Measurements from ENCODE around the gene DNAL4. TPM values are rescaled to one million over a fixed set of nuclear protein-coding genes. Genes with fewer than 3 reads are reported as not detected.

Gene DNAL4
- total RNA-seq, 2 experiments from 2014 or later: 5.9 to 8.0 TPM

DNA sequence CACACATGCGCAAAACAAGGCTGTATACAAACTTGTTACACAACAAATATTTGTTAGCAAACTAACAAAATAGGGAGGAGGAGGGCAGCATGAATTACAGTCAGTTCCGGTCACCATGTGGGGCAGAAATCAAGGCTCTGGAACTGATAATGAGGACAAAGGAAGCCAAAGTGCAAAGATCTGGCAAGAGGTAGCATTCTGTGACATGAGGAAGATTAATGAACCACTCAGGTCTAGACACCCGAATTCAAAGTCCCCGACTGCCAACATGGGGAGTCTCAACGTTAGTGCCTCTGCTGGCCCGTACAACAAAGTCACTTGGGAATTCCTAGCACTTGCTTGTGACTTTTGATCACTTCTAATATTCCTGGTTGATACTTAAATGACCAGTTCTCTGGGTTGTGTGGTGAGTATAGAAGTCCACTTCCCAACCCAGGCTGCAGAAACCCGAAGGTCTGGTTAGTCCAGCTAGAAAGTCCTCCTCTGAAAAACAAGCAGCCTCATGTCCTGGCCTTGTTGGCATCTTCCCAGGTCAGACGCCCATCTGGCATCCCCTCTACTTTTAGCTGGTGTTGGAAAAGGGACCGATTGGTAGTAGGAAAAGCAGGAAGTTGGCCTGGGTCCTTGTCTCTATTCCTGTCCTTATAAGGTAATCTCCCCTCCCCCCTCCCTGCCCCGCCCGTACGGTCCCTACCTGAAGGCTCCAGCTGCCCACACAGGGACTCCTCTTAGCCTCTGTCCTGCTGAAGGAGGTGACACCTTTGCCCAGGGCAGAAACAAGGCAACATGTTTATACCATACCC is 39.8 kb downstream of the DNAL4 start:
- intact Hi-C loops (cut with micrococcal nuclease): loop anchor here (1.0 to 10.0 kb wide), 3 partner anchors 41 to 549 kb away; partner anchors contain the start of genes DNAL4, GTPBP1 and MAFF
- DNase-seq: peak; percentile 52
- CTCF ChIA-PET: interaction anchor here (1.5 to 1.7 kb wide), 2 partner anchors 14 to 22 kb away, joined by 4 to 5 read pairs; no protein-coding TSS in a partner anchor
- H3K27me3 Mint-ChIP-seq (ENCODE audit: low read depth): no peaks in the 10 kb centered on the region
- peaks cover 31% of the 10 kb centered on the region for H3K36me3 Mint-ChIP-seq (ENCODE audit: low read depth)
- H3K9me3 Mint-ChIP-seq: no peaks in the 10 kb centered on the region
- peak overlapping the region; percentile 92 for H3K4me3 Mint-ChIP-seq
- peaks cover 62% of the 10 kb centered on the region for H3K4me1 Mint-ChIP-seq (ENCODE audit: low read depth)
- H3K27ac Mint-ChIP-seq: peak overlapping the region; percentile 92

DNA sequence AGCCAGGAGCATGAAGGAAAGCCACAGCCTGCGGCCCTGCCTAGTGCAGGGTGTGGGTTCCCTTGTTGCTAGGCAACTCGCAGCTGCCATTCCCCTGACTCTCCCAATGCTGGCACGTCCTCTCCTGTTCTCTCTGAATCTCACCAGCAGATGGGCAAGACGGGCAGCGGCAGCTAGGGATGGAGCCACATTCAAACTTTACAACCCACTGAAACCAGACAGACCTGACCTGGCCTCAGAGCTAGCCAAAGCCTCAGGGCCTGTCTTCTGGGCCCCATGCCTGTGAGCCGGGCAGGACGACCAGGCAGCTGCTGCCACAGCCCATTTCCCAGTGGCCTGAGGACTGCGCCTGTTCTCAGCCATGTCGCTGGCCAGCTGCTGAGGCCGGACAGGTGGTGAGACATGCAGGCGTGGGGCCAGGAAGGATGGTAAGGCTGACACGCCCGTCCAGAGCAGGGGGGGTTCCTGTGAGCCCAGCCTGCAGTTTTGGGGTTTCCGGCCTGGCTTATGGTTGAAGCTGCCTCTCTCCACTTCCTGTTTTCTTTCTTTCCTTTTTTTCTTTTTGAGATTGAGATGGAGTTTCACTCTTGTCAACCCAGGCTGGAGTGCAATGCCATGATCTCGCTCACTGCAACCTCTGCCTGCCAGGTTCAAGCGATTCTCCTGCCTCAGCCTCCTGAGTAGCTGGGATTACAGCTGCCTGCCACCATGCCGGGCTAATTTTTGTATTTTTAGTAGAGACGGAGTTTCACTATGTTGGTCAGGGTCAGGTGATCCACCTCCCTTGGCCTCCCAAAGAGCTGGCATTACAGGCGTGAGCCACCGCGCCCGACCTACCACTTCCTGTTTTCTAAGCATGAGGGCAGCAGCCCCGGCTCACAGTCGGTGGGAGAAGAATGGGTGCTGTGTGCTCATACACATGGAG is 42.3 kb downstream of the DNAL4 start:
- peak; percentile 81 for DNase-seq
- CTCF ChIA-PET: interaction anchor here (0.7 to 1.5 kb wide), 6 partner anchors 14 to 118 kb away, joined by 3 to 9 read pairs (median 4); no protein-coding TSS in a partner anchor
- Mint-ChIP-seq H3K9me3 (no peaks in the 10 kb centered on the region), H3K27me3 (ENCODE audit: low read depth) (no peaks in the 10 kb centered on the region), H3K27ac (peak overlapping the region; percentile 98), H3K4me3 (peak overlapping the region; percentile 80), H3K4me1 (ENCODE audit: low read depth) (peaks cover 45% of the 10 kb centered on the region), H3K36me3 (ENCODE audit: low read depth) (peaks cover 39% of the 10 kb centered on the region)
- intact Hi-C loops (cut with micrococcal nuclease): loop anchor here (10.0 kb wide), 1 partner anchor 547 kb away; the partner anchor contains the start of gene MAFF

DNA sequence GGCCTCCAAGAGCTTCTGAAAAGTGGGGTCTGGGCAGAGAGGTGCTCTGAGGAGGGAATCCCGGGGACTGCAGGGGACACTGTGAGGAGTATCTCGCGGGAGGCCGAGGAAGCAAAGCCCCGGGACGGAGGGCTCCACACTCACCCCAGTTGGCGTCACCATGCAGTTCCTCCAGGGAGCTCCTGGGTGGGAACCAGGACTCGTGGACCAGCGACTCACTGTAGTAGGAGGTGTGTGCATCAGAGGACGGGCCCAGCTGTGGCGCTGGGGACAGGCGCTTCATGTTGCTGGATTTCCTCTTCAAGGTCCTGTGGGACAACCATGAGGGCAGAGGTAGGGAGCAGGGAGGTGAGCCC is 42.9 kb downstream of the DNAL4 start:
- intact Hi-C loops (cut with micrococcal nuclease): loop anchor here (10.0 kb wide), 1 partner anchor 546 kb away; the partner anchor contains the start of gene MAFF

DNA sequence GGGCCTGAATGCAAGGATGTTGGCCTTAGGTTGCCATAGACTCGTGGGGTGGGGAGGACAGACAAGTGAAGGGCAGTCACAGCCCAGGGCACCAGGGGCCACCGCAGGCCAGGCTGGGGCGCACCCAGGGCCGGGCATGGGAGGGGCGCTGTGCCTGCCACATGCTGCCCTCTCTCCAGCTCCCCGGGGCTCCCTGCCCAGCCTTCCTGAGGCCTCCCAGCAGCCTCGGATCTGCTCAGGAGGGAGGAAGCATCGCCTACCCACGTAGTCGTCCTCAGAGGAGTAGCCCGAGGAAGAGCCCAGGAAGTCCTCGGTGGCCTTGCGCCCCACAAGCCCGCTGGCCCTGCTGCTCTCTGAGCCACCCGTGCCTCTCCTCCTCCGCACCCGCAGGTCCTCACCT is 43.3 kb downstream of the DNAL4 start:
- H3K36me3 Mint-ChIP-seq (ENCODE audit: low read depth): peaks cover 42% of the 10 kb centered on the region
- H3K27ac Mint-ChIP-seq: peak overlapping the region; percentile 98
- DNase-seq: no peak
- intact Hi-C loops (cut with micrococcal nuclease): loop anchor here (10.0 kb wide), 1 partner anchor 546 kb away; the partner anchor contains the start of gene MAFF
- H3K4me1 Mint-ChIP-seq (ENCODE audit: low read depth): peaks cover 42% of the 10 kb centered on the region
- H3K27me3 Mint-ChIP-seq (ENCODE audit: low read depth): no peaks in the 10 kb centered on the region
- H3K4me3 Mint-ChIP-seq: no peak overlapping the region
- CTCF ChIA-PET: interaction anchor here (1.4 kb wide), 1 partner anchor 18 kb away, joined by 5 read pairs; no protein-coding TSS in a partner anchor
- H3K9me3 Mint-ChIP-seq: no peaks in the 10 kb centered on the region

More for the DNA sequence above, 42.9 kb downstream of the DNAL4 start:
- H3K4me3 Mint-ChIP-seq: peak overlapping the region; percentile 80
- H3K36me3 Mint-ChIP-seq (ENCODE audit: low read depth): peaks cover 39% of the 10 kb centered on the region
- H3K9me3 Mint-ChIP-seq: no peaks in the 10 kb centered on the region
- peaks cover 42% of the 10 kb centered on the region for H3K4me1 Mint-ChIP-seq (ENCODE audit: low read depth)
- H3K27me3 Mint-ChIP-seq (ENCODE audit: low read depth): no peaks in the 10 kb centered on the region
- CTCF ChIA-PET: interaction anchor here (1.3 to 1.4 kb wide), 3 partner anchors 17 to 26 kb away, joined by 3 to 7 read pairs (median 5); no protein-coding TSS in a partner anchor
- H3K27ac Mint-ChIP-seq: peak overlapping the region; percentile 98
- DNase-seq: no peak

DNA sequence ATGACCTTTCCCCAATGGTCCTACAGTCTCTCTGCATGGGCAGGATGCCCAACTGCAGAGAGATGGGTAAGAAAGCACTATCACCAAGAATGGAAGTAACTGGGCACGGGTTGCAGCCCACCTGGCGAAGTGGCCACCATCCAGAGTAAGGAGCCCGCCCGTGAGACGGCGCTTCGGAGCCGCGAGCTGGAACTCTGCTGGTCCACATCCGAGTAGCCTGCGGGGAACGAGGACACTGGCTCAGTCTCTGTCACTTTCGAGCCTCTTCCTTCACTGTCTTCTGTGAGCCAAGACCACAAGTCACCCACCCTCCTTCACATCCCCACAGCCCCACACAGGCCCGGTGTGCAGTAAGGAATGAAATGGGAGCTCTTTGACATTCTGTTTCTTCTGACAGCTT is 43.8 kb downstream of the DNAL4 start:
- CTCF ChIA-PET: no interaction called here
- DNase-seq: no peak
- no peaks in the 10 kb centered on the region for H3K9me3 Mint-ChIP-seq
- H3K4me1 Mint-ChIP-seq (ENCODE audit: low read depth): peaks cover 42% of the 10 kb centered on the region
- intact Hi-C loops (cut with micrococcal nuclease): loop anchor here (10.0 kb wide), 1 partner anchor 545 kb away; the partner anchor contains the start of gene MAFF
- no peak overlapping the region for H3K4me3 Mint-ChIP-seq
- peak overlapping the region; percentile 7 for H3K27ac Mint-ChIP-seq
- no peaks in the 10 kb centered on the region for H3K27me3 Mint-ChIP-seq (ENCODE audit: low read depth)
- H3K36me3 Mint-ChIP-seq (ENCODE audit: low read depth): peaks cover 46% of the 10 kb centered on the region

DNA sequence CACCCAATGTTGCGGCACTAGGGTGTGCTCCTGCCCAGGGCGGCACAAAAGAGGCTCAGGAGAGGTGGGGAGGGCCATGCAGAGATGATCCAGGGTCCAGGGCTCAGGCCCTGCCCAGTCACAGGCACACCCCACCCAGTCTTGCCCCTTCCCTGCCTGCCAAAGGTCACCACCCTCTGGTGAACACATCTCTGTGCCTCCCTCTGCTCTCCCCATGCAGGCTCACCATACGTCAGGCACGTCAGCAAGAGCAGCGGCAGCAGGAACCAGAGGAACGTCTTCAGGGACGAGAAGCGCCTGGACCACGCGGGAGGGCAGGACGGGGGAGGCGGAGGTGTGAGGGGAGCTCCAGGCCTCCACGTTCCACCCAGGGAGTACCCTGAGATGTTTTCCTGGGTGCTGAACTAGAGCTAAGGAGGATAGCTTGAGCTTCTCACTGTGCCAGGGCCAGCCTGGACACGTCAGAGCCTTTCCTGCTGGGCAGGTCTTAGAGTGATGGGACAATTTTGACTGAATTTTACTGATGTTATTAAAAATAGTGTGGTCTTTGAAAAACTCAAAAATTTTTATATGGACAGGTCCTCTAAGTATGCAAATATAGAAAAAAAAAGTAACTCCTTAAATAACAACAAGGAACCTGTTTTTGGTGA is 45.3 kb downstream of the DNAL4 start:
- Mint-ChIP-seq H3K4me1 (ENCODE audit: low read depth) (peaks cover 39% of the 10 kb centered on the region), H3K27me3 (ENCODE audit: low read depth) (no peaks in the 10 kb centered on the region), H3K9me3 (no peaks in the 10 kb centered on the region), H3K4me3 (no peak overlapping the region), H3K27ac (peak overlapping the region; percentile 82), H3K36me3 (ENCODE audit: low read depth) (peaks cover 56% of the 10 kb centered on the region)
- CTCF ChIA-PET: interaction anchor here (1.2 to 3.6 kb wide), 3 partner anchors 17 to 24 kb away, joined by 4 to 9 read pairs (median 6); no protein-coding TSS in a partner anchor
- no peak for DNase-seq
- intact Hi-C loops (cut with micrococcal nuclease): no loop called here

DNA sequence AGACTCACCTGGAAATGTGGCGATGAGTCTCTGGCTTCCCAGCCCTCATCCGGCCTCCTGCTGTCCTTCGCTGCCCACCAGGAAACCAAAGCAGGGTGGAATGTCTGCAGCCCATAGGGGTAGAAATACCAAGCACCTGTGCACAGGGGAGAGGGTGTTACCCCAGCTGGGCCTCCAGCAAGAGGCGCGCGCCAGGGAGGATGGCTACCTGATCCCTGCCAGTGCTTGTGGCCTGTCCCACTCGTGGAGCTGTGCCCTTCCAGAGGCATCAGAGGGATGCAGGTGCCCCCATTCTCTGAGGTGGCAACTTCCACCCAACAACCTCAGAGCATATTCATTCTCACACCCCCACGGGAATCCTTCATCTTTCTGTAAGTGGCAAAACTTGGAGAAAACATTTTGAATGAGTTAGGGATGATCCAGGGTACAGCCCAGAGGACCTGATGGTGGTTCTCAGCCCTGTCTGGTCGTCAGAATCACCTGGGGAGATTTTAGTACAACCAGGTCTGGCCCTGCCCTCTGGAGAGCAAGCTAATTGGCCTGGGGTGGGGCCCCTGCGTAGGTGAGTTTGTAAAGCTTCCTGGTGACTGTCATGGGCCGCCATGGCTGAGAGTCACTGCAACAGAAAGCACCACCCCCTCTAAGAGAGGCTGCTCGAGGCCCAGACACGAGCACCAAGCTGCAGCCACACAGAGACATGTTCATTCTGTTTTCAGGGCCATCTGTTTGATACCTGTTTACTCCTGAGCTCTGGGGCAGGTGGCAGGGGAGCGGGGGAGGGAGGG is 48.1 kb downstream of the DNAL4 start:
- CTCF ChIA-PET: interaction anchor here (0.9 to 3.6 kb wide), 3 partner anchors 13 to 23 kb away, joined by 3 to 14 read pairs (median 9); no protein-coding TSS in a partner anchor
- peaks cover 57% of the 10 kb centered on the region for H3K36me3 Mint-ChIP-seq (ENCODE audit: low read depth)
- no peaks in the 10 kb centered on the region for H3K9me3 Mint-ChIP-seq
- H3K4me1 Mint-ChIP-seq (ENCODE audit: low read depth): peaks cover 19% of the 10 kb centered on the region
- intact Hi-C loops (cut with micrococcal nuclease): no loop called here
- no peaks in the 10 kb centered on the region for H3K27me3 Mint-ChIP-seq (ENCODE audit: low read depth)
- no peak overlapping the region for H3K4me3 Mint-ChIP-seq
- DNase-seq: no peak
- H3K27ac Mint-ChIP-seq: peak overlapping the region; percentile 53

DNA sequence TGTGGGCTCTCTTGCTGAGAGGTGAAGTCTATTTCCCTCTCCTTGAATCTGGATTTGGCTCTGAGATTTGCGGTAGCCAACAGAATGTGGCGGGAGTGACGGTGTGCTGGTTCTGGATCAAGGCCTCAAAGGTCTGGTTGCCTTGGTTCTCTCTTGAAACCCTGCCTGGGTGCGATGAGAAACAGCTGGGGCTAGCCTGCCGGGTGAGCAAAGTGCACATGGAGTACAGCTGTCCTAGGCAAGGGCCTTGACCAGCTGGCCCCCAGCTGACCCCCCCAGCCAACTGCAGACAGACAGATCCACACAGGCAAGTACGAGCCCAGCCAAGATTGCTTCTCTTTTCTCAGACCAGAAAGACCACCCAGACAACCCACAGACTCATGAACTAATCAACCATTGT is 49.0 kb downstream of the DNAL4 start:
- H3K27ac Mint-ChIP-seq: peak overlapping the region; percentile 41
- H3K36me3 Mint-ChIP-seq (ENCODE audit: low read depth): peaks cover 56% of the 10 kb centered on the region
- CTCF ChIA-PET: interaction anchor here (0.9 to 2.9 kb wide), 2 partner anchors 12 to 24 kb away, joined by 3 to 14 read pairs; no protein-coding TSS in a partner anchor
- peaks cover 12% of the 10 kb centered on the region for H3K4me1 Mint-ChIP-seq (ENCODE audit: low read depth)
- H3K4me3 Mint-ChIP-seq: no peak overlapping the region
- intact Hi-C loops (cut with micrococcal nuclease): no loop called here
- no peaks in the 10 kb centered on the region for H3K9me3 Mint-ChIP-seq
- H3K27me3 Mint-ChIP-seq (ENCODE audit: low read depth): no peaks in the 10 kb centered on the region
- no peak for DNase-seq

DNA sequence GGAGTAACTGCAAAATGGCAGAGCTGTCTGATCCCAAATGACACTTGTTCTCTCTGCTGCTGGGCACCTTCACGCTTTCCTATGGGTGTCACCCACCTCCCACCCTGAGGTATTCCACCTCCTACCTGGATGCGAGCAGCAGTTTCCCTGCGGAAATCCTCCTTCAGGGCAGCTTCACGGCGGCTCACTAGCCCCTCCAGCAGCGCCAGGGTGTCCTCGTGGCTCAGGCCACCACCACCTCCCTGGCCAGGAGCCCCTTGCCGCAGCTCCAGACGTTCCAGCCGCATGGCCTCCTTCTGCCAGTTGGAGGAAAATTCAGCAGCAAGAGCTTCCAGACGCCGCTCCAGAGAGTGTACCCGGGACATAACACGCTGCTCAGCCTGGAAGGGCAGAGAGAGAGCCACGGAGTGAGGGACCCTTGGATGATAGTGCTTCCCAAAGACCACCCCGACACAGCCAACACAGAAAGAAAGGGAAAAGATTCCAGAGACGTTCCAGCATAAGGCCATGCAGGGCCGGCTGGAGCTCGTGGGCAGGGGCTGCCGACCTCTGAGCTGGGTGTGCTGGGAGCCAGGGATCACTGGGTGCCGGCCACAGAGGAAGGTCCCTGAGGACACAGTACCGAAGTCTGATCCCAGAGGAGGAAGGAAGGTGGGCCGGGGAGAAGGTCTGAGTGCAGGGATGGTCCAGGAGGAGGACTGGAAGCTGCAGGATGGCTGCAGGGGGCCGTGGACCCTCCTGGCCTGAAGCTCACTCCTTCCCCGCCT is 51.6 kb downstream of the DNAL4 start:
- peaks cover 16% of the 10 kb centered on the region for H3K4me1 Mint-ChIP-seq (ENCODE audit: low read depth)
- CTCF ChIA-PET: interaction anchor here (0.8 to 1.5 kb wide), 3 partner anchors 8 to 27 kb away, joined by 4 to 5 read pairs (median 4); no protein-coding TSS in a partner anchor
- H3K36me3 Mint-ChIP-seq (ENCODE audit: low read depth): peaks cover 50% of the 10 kb centered on the region

DNA sequence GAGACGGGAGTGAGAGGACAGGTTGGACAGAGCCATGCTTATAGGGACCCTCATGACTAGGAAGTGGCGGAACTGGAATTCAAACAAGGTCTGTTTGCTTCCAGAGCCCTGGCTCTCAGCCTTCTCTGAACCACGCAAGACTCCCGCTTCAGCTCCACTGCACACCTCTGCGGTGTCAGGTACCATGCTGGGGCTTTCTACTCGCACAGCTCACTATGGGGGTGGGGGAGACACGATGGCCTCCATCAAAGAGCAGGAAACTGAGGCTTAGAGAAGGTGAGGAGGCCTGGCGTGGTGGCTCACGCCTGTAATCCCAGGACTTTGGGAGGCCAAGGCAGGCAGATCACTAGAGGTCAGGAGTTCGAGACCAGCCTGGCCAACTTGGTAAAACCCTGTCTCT is 52.4 kb downstream of the DNAL4 start:
- no peak overlapping the region for H3K4me3 Mint-ChIP-seq
- H3K27ac Mint-ChIP-seq: peak overlapping the region; percentile 63
- peaks cover 22% of the 10 kb centered on the region for H3K4me1 Mint-ChIP-seq (ENCODE audit: low read depth)
- H3K9me3 Mint-ChIP-seq: no peaks in the 10 kb centered on the region
- no peak for DNase-seq
- CTCF ChIA-PET: no interaction called here
- intact Hi-C loops (cut with micrococcal nuclease): no loop called here
- H3K27me3 Mint-ChIP-seq (ENCODE audit: low read depth): no peaks in the 10 kb centered on the region
- H3K36me3 Mint-ChIP-seq (ENCODE audit: low read depth): peaks cover 55% of the 10 kb centered on the region

More for the DNA sequence above, 51.6 kb downstream of the DNAL4 start:
- Mint-ChIP-seq H3K27ac (no peak overlapping the region), H3K9me3 (no peaks in the 10 kb centered on the region), H3K4me3 (no peak overlapping the region), H3K27me3 (ENCODE audit: low read depth) (no peaks in the 10 kb centered on the region)
- intact Hi-C loops (cut with micrococcal nuclease): no loop called here
- no peak for DNase-seq
